Measurements from ENCODE around the gene BLOC1S4. TPM values are rescaled to one million over a fixed set of nuclear protein-coding genes. Genes with fewer than 3 reads are reported as not detected.
A peak's percentile ranks its signal among the peaks of the same experiment; 100 is the strongest.

BLOC1S4 gene
- total RNA-seq, 1 experiment from 2014 or later: 15.7 TPM

DNA sequence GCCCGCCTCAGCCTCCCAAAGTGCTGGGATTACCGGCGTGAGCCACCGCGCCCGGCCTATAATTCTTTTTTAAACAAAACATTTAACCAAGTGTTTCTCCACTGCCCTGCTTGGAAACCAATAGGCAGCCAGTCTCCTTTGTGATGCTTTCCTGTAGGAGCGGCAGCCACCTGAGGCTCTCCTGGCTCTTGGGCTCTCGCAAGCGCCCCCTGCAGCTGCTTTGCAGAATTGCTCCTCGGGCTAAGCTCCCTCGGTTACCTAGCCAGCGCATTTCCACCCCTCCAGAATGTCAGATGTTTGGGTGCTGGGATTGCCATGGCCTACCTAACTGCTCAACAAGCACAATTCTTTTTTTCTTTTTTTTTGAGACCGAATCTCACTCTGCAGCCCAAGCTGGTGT, 14.6 kb upstream of the BLOC1S4 start:
- Histone ChIP-seq H3K4me2 (ENCODE audit: low read length) (no peak overlapping the region), H3K9ac (ENCODE audit: low read length) (no peak overlapping the region), H2AFZ (ENCODE audit: low read depth, low read length, poor library complexity, severe bottlenecking) (no peak overlapping the region), H3K36me3 (ENCODE audit: control insufficient read depth in 1 of 2, insufficient read depth in 2 of 2, low read length in 2 of 2) (peaks cover 0 to 3% of the 10 kb centered on the region in 2 experiments; a peak in 1 of 4 replicates), H3K27ac (ENCODE audit: low read depth, low read length) (no peak overlapping the region), H4K20me1 (ENCODE audit: insufficient read depth) (no peaks in the 10 kb centered on the region), H3K4me1 (ENCODE audit: control insufficient read depth in 1 of 2, insufficient read depth in 2 of 2, low read length in 2 of 2) (peaks cover 0 to 7% of the 10 kb centered on the region in 2 experiments; a peak in 2 of 4 replicates), H3K9me3 (ENCODE audit: control insufficient read depth in 1 of 2, insufficient read depth in 1 of 2, low read depth in 1 of 2, low read length in 2 of 2) (no peaks in the 10 kb centered on the region), H3K79me2 (ENCODE audit: insufficient read depth, low read length) (peaks cover 16% of the 10 kb centered on the region), H3K4me3 (replicated peaks in 1 of 2; ENCODE audit: low read depth in 1 of 2, low read length in 2 of 2) (no peak overlapping the region), H3K27me3 (ENCODE audit: insufficient read depth, low read length) (no peaks in the 10 kb centered on the region), H3K9me2 (ENCODE audit: insufficient read depth) (no peaks in the 10 kb centered on the region)
- DNase-seq (ENCODE audit: low read depth, low spot score) (no peak), ATAC-seq (peak; percentile 96)
- TF ChIP-seq, protein P1, sequence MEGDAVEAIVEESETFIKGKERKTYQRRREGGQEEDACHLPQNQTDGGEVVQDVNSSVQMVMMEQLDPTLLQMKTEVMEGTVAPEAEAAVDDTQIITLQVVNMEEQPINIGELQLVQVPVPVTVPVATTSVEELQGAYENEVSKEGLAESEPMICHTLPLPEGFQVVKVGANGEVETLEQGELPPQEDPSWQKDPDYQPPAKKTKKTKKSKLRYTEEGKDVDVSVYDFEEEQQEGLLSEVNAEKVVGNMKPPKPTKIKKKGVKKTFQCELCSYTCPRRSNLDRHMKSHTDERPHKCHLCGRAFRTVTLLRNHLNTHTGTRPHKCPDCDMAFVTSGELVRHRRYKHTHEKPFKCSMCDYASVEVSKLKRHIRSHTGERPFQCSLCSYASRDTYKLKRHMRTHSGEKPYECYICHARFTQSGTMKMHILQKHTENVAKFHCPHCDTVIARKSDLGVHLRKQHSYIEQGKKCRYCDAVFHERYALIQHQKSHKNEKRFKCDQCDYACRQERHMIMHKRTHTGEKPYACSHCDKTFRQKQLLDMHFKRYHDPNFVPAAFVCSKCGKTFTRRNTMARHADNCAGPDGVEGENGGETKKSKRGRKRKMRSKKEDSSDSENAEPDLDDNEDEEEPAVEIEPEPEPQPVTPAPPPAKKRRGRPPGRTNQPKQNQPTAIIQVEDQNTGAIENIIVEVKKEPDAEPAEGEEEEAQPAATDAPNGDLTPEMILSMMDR (IDR thresholded peaks at IDR 0.05 in 2 of 3, conservative IDR thresholded peaks at IDR 0.05 in 1 of 3; ENCODE audit: borderline replicate concordance in 1 of 3, insufficient read depth in 1 of 3, low read depth in 2 of 3, low read length in 2 of 3): peak; percentile 23 to 79 (median 68); a peak in 5 of 6 replicates
- no peak for TF ChIP-seq YY1 (IDR thresholded peaks at IDR 0.05; ENCODE audit: extremely low read depth, insufficient replicate concordance, low read depth, low read length)
- peak; percentile 46 for TF ChIP-seq RAD21 (IDR thresholded peaks at IDR 0.05; ENCODE audit: low read depth)
- TF ChIP-seq EZH2phosphoT487 (IDR thresholded peaks at IDR 0.05; ENCODE audit: borderline replicate concordance): no peak
- no peak for TF ChIP-seq CEBPB (IDR thresholded peaks at IDR 0.05; ENCODE audit: low read depth)
- no peak for TF ChIP-seq EZH2 (IDR thresholded peaks at IDR 0.05)
- no peak for TF ChIP-seq FOSL1 (IDR thresholded peaks at IDR 0.05; ENCODE audit: low read depth)
- no peak for TF ChIP-seq ZNF274 (IDR thresholded peaks at IDR 0.05; ENCODE audit: low read depth, low read length)
- TF ChIP-seq JUND (IDR thresholded peaks at IDR 0.05): no peak
- TF ChIP-seq EGR1 (IDR thresholded peaks at IDR 0.05; ENCODE audit: low read depth): no peak
- TF ChIP-seq, protein P2, sequence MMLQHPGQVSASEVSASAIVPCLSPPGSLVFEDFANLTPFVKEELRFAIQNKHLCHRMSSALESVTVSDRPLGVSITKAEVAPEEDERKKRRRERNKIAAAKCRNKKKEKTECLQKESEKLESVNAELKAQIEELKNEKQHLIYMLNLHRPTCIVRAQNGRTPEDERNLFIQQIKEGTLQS (IDR thresholded peaks at IDR 0.05): no peak
- no peak for TF ChIP-seq SIN3A (IDR thresholded peaks at IDR 0.05; ENCODE audit: low read depth)
- POLR2A ChIA-PET: interaction anchor here (0.7 kb wide), 1 partner anchor 9 kb away, joined by 3 read pairs; the partner anchor contains the start of gene MRFAP1L1
- RAD21 ChIA-PET (ENCODE audit: low non-redundant PET in 1 of 2, low total read pairs in 2 of 2, uncharacterized antibody in 2 of 2, unreplicated experiment in 2 of 2): no interaction called here
- intact Hi-C loops (cut with micrococcal nuclease): no loop called here
- CTCF ChIA-PET: interaction anchor here (1.0 to 1.5 kb wide), 5 partner anchors 9 to 173 kb away, joined by 3 to 4 read pairs (median 3); partner anchors contain the start of gene MRFAP1L1
- BruUV-seq (replicated peaks): no TSS peak
